GM19372 (cell line): ENCODE data around the gene ZNF575.
"Not testable (repeated sequence)": the region's sequence is repeated elsewhere in the genome, so short reads cannot be mapped to it uniquely, and the experiment has no call there.

Experiments used
- ATAC-seq: cut with Tn5 transposase; IDR thresholded peaks from one replicate; pipeline ENCODE4 v1.9.1; 2021; ENCODE audit warnings: mild to moderate bottlenecking, low read depth, moderate library complexity; ENCODE audit not compliant: unreplicated experiment

ZNF575 gene

DNA sequence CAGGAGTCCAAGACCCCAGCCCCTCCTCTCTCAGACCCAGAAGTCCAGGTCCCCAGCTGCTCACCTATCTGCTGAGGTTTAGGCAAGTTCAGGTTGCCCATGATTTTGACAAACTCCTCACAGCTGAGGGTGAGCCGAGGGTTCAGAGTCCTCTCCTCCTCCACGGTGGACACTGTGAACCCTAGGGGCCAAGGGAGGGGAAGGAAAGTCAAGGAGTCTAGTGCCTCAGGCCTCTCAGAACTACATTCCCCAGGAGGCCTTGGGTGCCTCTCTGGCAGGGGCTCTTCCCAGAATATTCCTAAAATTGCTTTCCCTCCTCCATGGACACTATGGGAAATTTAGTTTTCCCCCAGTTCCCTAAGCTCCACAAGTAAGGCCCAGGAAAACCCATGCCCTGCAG, 25.1 kb upstream of the ZNF575 start:
- ATAC-seq: no peak

DNA sequence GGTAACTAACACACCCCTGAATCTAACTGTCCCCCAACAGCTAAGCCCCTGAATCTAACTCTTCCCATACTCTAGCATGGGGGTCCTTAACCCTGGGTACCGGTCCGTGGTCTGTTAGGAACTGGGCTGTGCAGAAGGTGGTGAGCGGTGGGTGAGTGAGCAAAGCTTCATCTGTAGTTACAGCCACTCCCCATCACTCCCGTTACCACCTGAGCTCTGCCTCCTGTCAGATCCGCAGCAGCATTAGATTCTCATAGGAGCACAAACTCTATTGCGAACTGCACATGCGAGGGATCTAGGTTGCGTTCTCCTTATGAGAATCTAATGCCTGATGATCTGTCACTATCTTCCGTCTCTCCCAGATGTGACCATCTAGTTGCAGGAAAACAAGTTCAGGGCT, 22.3 kb upstream of the ZNF575 start:
- no peak for ATAC-seq

- ATAC-seq: no peak
These were observed 21.7 kb upstream of the ZNF575 start for GRCh38 chr19:43511324-43511723.

DNA sequence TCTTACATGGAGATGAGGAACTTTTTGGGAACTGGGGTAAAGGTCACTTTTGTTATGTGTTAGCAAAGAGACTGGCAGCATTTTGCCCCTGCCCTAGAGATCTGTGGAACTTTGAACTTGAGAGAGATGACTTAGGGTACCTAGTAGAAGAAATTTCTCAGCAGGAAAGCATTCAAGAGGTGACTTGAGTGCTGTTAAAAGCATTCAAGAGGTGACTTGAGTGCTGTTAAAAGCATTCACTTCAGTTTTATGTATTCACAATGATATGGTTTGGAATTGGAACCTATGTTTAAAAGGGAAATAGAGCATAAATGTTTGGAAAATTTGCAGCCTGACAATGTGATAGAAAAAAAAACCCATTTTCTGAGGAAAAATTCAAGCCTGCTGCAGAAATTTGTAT, 20.6 kb upstream of the ZNF575 start:
- not testable (repeated sequence) for ATAC-seq

DNA sequence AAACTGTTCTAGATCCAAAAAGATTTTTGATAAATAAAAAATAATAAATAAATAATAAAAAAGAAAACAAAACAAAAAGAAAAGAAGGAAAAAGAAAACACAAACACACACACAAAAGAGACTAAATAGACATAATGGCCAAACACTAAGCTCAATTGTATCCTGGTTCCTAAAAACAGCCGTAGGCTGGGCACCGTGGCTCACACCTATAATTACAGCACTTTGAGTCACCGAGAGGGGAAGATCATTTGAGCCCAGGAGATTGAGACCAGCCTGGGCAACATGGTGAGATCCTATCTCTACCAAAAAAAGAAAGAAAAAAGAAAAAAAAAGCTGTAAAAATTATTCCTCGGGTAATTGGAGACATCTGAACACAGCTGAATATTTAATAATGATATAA, 14.9 kb upstream of the ZNF575 start:
- ATAC-seq: no peak

GRCh38 chr19:43519436-43520088, 13.4 kb upstream of the ZNF575 start:
- ATAC-seq: no peak

DNA sequence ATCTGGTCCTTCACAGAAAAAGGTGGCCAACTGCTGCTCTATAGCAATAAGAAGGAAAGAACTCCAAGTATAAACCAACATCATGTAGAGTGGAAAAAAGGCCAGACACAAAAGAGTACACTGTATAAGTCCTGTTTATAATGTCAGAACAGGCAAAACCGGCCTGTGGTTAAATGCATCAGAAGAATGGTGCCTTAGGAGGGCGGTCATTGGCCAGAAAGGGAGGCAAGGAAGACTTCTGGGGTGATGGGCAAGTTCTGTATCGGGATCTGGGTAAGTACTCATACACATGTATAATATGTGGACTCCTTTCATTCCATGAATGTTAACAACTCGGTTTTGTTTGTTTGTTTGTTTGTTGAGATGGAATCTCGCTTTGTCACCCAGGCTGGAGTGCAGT, 10.1 kb upstream of the ZNF575 start:
- no peak for ATAC-seq

GRCh38 chr19:43523696-43524095, 9.3 kb upstream of the ZNF575 start:
- ATAC-seq: not testable (repeated sequence)

DNA sequence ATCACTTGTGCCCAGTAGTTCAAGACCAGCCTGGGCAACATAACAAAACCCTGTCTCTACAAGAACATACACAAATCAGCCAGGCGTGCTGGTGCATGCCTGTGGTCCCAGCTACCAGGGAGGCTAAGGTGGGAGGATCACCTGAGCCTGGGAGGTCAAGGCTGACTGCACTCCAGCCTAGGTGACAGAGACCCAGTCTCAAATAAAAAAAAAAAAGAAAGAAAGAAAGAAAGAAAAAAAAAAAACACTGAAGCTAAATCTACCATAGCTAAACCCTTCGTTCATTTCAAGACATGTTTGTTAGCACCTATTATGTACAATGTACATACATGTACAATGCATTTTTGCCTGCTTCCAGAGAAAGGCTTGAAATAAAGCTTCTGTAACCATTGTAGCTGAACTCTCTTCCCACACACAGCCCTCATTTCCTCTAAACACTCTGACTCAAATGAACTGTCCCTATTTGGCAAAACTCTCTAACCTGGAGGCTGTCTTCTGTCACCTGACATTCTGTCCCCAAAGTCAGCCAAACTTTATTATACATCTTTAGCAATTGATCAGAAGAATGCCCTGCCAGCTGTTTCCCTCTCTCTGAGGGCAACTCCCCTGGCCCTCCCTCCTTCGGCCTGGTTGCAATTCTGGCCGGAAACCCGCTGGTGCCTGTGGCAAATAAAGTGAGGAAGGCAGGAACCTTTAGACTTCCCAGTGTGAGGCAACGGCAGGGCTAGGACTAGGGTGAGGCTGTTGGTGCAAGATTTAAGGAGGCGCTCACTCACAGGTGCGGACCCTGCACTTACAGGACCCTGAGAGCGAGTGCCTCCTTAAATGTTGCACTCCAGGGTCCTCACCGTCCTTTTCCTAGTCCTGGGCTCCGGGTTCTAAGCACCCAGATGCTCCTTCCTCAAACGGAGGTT, 7.8 kb upstream of the ZNF575 start:
- no peak for ATAC-seq

- ATAC-seq: peak; percentile 12
These were observed 6.9 kb upstream of the ZNF575 start for GRCh38 chr19:43525836-43526771.

DNA sequence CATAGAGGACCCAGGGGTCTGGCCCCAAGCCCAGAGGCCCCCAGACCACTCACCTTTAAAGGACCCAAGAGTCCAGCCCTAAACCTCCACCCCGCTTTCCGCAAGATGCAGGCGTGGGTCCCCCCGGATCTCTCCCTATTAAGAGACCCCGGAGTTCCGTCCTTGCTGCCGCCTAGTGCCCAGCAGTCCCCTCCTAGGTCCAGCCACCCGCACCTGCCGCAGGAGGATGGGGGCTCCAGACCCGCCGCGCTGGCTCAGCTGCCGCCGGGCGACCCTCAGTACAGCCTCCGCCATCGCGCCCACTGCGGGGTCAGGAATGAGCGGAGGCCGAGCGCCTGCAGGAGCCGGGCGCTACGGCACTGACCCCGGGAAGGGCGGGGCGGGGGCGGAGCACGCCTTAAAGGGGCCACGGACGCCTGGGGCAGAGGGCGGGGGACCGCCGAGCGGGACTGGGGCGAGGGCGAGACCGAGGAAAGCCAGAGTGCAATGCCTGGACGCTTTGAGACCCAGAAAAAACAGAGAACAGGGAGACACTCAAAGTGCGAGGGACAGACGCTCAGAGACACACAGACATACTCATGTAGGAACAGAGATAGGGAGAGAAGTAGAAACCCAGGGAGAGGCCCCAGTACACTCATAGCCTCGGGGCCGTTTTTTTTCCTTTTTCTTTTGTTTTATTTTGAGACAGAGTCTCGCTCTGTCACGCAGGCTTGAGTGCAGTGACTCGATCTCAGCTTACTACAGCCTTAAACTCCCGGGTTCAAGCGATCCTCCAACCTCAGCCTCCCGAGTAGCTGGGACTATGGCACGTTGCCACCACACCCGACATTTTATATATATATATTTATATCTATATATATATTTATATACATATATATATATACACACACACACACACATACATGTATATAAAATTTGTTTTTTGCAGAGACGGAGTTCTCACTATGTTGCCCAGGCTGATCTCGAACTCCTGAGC, 5.8 kb upstream of the ZNF575 start, which contains the start of gene ETHE1:
TSS of gene ETHE1 (minus strand) at position 318 of the 976 bp plus-strand sequence. CDS start at position 294, 24 bp downstream.
- ATAC-seq: peak; percentile 66

DNA sequence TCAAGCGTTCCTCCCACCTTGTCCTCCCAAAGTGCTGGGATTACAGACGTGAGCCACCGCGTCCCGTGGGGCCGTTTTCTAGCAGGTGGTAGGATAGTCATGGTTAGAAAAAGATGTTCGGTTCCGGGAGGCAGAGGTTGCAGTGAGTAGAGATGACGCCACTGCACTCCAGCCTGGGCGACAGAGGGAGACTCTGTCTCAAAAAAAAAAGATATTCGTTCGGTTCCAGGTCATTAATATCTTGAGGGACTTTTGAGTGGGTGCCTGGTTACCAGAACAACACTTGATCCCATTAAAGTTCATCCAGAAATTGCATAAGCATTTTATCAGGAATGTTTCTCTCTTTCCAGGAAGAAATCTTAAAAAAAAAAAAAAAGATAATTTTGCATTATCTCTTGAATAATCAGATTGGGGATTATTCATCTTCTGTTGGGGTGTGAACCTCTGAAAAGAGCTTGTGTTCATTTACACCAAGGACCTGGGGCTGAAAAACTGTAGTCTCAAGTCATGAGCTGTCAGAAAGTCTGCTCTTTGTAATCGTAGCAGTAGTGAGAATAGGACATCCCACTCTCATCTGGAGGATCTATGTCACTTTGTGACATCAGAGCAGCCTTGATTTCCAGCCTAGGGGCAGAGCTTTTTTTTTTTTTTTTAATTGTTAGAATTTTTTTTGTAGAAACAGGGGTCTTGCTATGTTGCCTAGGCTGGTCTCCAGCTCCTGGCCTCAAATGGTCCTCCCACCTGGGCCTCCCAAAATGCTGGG, 4.9 kb upstream of the ZNF575 start:
- ATAC-seq: no peak

GRCh38 chr19:43532571-43532961, 422 bp upstream of the ZNF575 start:
- ATAC-seq: no peak

DNA sequence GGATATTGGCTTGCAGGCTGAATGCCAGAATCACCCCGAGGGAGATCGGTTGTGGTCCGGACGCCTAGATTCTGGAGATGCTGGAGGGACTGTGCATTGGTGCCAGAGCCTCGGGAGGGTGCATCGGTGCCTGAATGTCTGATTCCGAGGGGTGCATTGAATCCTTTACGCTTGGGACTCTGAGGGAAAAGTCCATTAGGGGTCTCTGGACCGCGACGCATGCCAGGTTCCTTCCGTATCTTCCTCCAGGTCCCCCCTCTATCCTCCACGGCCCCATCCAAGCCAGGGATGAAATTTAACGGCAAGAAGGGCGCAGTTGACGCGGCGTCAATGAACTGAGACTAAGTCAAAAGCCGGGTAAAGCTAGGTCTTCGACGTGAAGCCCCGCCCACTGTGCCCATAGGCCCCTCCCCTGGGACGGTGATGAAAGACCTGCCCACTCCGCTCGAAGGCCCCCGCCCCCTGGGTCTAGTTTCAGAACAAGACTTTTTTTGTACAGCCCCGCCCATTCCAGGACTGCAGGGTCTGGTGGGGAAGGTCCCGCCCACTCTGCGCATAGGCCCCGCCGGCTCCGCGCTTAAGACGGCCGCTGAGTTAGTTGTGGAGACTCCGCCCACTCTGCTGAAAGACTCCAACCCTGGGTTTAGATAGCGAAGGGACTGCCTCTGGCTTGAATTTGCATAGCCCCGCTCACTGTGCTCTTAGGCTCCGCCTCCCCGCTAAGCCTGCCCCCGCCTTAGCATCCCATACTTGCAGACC, 737 bp downstream of the ZNF575 start:
- peak; percentile 56 for ATAC-seq

DNA sequence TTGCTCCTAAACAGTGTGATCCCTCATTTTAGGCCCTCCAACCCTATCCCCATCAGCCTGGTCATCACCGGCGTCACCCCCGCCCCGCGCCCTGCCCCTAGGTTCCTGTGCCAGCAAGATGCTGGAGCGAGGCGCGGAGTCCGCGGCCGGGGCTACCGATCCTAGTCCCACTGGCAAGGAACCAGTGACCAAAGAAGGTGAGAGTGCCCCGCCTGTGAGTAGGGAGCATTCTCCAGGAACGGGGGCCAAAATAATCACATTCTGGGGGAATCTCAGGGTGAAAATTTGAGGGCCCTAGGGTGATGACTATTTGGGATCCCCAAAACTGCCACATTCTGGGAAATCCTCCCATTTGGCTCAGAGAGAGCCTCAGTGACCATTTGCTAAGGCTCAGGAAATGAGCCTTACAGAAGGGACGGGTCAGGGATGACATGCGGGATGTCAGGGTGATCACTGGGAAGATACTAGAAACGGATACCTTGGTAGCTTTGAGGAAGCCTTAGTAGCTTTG, 1.4 kb downstream of the ZNF575 start:
- no peak for ATAC-seq

- no peak for ATAC-seq
These were observed 2.1 kb downstream of the ZNF575 start for GRCh38 chr19:43534816-43535761.

GRCh38 chr19:43538922-43539321, 5.9 kb downstream of the ZNF575 start:
- ATAC-seq: no peak
